GM12864 (cell line): ENCODE measurements around the gene GAK.
"Not testable (repeated sequence)": the region's sequence is repeated elsewhere in the genome, so short reads cannot be mapped to it uniquely, and the experiment has no call there.

Experiments
- DNase-seq: peaks from one replicate; pipeline ENCODE4 v3.0.0-alpha.2; 2011; ENCODE audit warnings: low read depth
- H3K4me3 ChIP-seq: 2 replicates; pipeline ENCODE4 v1.5.1; 2011; ENCODE audit warnings: mild to moderate bottlenecking, low read depth, low read length, control low read depth
- TF ChIP-seq, protein P1 (sequence below): IDR thresholded peaks from 2 replicates; pipeline ENCODE4 v1.5.1; 2011; ENCODE audit warnings: low read depth, mild to moderate bottlenecking, moderate library complexity, low read length, control low read depth, inconsistent platforms; ENCODE audit errors: missing control alignments

GAK gene

DNA sequence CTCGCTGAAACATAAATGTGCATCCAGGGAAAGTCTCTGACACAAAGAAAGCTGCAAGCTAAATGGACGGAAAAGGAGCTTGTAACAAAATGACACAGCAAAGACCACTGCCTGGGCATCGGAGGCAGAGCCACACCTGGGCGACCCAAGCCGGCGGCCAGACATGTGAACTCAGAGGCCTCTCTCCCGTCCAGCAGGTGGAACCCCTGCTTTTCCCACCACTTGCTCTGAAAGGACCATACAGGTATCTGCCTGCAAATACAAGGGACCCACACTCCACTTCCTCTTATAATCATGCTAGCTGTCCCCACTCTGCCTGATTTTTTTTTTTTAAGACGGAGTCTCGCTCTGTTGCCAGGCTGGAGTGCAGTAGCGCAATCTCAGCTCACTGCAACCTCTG, 118.2 kb downstream of the GAK start:
- DNase-seq = no peak
- no peak overlapping the region for H3K4me3 ChIP-seq
- TF ChIP-seq, protein P1, sequence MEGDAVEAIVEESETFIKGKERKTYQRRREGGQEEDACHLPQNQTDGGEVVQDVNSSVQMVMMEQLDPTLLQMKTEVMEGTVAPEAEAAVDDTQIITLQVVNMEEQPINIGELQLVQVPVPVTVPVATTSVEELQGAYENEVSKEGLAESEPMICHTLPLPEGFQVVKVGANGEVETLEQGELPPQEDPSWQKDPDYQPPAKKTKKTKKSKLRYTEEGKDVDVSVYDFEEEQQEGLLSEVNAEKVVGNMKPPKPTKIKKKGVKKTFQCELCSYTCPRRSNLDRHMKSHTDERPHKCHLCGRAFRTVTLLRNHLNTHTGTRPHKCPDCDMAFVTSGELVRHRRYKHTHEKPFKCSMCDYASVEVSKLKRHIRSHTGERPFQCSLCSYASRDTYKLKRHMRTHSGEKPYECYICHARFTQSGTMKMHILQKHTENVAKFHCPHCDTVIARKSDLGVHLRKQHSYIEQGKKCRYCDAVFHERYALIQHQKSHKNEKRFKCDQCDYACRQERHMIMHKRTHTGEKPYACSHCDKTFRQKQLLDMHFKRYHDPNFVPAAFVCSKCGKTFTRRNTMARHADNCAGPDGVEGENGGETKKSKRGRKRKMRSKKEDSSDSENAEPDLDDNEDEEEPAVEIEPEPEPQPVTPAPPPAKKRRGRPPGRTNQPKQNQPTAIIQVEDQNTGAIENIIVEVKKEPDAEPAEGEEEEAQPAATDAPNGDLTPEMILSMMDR = no peak

DNA sequence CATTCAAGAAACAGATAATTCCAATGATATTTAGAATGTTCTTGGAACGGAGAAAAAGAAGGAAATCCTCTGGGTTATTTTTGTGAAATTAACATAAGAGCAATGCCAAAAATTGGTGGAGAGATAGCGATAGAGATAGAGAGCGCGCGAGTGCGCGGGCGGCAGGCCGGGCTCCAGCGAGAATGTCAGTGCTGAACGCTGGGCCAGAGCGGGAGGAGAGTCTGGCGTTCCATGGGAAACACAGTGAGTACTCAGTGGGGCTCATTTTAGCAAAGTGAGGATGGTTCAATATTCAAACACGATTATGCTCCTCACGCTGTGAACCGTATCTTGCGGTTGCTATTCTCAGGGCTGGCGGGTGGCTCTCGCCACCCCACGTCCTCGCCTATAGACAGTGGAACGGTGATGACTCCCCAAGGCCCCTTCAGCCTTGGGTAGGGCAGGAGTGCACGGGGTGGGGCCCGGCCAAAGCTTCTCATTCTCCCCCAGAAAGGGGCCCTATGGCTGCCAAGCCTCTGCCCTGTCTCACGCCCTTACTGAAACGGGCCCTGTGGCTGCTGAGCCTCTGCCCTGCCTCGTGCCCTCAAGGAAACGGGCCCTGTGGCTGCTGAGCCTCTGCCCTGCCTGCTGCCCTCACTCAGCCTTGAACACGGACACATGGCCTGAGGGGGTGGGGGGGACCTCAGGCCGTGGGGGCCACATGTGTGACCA, 123.1 kb downstream of the GAK start:
- no peak overlapping the region for H3K4me3 ChIP-seq
- DNase-seq = no peak
- TF ChIP-seq, protein P1 = no peak

DNA sequence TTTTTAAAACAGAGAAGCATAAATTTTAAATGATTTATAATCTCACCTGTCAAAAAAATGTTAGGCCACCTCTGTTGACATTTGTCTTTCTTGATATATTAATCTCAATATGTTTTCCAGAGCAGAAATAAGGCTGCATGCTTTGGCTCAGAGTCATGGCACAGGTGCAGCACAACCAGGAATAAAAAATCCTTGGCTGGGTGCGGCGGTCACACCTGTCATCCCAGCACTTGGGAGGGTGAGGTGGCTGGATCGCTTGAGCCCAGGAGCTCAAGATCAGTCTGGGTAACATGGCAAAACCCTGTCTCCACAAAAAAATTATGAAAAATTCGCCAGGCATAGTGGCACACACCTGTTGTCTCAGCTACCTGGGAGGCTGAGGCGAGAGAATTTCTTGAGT, 124.3 kb downstream of the GAK start:
- TF ChIP-seq, protein P1 = no peak
- no peak for DNase-seq

DNA sequence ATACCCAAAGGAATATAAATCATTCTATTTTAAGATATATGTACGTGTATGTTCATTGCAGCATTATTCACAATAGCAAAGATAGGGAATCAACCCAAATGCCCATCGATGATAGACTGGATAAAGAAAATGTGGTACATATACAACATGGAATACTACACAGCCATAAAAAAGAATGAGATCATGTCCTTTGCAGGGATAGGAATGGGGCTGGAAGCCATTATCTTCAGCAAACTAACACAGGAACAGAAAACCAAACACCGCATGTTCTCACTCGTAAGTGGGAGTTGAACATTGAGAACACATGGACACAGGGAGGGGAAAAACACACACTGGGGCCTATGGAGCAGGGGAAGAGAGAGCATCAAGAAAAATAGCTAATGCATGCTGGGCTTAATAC, 125.1 kb downstream of the GAK start:
- not testable (repeated sequence) for DNase-seq, H3K4me3 ChIP-seq

More for the DNA sequence above, 124.3 kb downstream of the GAK start:
- H3K4me3 ChIP-seq = no peak overlapping the region

DNA sequence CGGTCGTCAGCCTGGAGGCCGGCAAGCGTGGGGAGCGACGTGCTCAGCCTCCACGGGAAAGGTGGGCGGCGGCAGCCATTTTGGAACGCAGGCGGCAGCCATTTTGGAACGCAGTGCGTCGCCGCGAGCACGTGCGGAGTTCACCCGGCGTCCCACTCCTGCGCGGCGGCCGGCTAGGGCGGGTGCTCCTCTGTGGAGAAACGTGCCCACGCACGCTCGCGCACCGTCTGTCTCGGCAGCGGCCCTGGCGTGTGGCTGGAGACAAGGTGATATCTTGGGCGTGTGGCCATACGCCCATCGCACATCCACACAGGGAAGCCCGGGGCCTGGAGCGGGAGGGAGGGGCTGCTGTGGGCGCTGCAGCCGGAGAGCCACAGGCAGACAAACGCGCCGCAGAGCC, 127.3 kb downstream of the GAK start:
- no peak for DNase-seq
- H3K4me3 ChIP-seq = no peak overlapping the region
- TF ChIP-seq, protein P1 = no peak

DNA sequence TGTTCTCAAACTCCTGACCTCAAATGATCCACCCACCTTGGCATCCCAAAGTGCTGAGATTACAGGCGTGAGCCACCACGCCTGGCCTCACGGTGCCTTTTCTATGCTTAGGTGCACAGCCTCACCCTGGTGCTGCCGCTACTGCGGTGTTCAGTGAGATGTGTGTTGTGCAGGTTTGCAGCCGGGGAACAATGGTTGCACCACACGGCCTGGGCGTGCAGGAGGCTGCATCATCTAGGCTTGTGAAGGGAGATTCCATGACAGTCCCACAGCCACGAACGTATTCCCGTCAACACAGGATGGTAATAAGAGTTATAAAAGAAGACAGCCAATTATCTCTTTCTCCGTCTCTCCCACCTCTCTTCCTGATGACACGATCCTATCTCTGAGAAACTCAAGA, 128.2 kb downstream of the GAK start:
- TF ChIP-seq, protein P1 = no peak
- H3K4me3 ChIP-seq = no peak overlapping the region
- no peak for DNase-seq

DNA sequence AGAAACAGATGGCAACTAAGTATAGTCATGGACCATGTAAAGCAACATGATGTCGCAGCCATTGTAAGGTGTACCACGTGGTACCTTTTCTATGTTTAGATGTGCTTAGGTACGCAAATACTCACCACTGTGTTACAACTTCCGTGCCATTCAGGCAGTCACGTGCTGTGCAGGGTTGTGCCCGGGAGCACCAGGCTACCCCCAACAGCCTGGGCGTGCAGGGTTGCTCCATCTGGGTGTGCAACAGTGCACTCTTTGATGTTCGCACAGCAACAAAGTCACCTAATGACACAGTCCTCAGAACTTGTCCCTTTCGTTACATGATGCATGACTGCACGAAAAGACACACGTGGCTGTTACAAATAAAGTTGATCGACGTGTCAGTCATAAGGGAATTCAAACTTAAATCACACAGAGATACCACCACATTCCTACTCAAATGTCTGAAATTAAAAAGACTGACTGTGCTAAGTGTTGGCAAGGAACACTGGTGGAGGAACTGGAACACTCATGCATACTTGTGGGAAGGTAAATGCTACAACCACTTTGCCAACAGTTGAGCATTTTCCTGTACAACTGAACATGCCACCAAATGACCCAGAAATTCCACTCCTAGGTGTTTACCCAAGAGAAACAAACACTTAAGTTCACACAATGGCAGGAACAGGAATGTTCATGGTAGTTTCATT, 130.5 kb downstream of the GAK start:
- TF ChIP-seq, protein P1 = no peak
- no peak for DNase-seq
- no peak overlapping the region for H3K4me3 ChIP-seq
